NCI-H82 treated with DMSO at 0.1 percent for 48 hours (cell line): ENCODE data around the gene SKI.

Experiments used
- DNase-seq: peaks from one replicate; lab custom pipeline; 2025; ENCODE audit not compliant: unreplicated experiment; lab: John Stamatoyannopoulos, UW

SKI gene

GRCh38 chr1:2304921-2305681, 77.0 kb downstream of the SKI start:
- DNase-seq: no peak

- DNase-seq: no peak
Observed at GRCh38 chr1:2306151-2306978, 78.2 kb downstream of the SKI start.

GRCh38 chr1:2307064-2307605, 79.0 kb downstream of the SKI start:
- DNase-seq: no peak

- no peak for DNase-seq
Observed at GRCh38 chr1:2307972-2308371, 79.9 kb downstream of the SKI start.

- DNase-seq: no peak
Observed at GRCh38 chr1:2308844-2309243, 80.7 kb downstream of the SKI start.

GRCh38 chr1:2310332-2311183, 82.4 kb downstream of the SKI start:
- no peak for DNase-seq

- peak; percentile 17 for DNase-seq
Observed at GRCh38 chr1:2311184-2312032, 83.3 kb downstream of the SKI start.

GRCh38 chr1:2312160-2312514, 84.0 kb downstream of the SKI start:
- DNase-seq: no peak

- DNase-seq: no peak
Observed at GRCh38 chr1:2312515-2313301, 84.6 kb downstream of the SKI start.

- DNase-seq: no peak
Observed at GRCh38 chr1:2313651-2314261, 85.6 kb downstream of the SKI start.

- peak; percentile 23 for DNase-seq
Observed at GRCh38 chr1:2314273-2314802, 86.2 kb downstream of the SKI start.

GRCh38 chr1:2314803-2315673, 86.9 kb downstream of the SKI start:
- peak; percentile 12 for DNase-seq

GRCh38 chr1:2315674-2316450, 87.7 kb downstream of the SKI start:
- DNase-seq: no peak

GRCh38 chr1:2316451-2316961, 88.4 kb downstream of the SKI start:
- no peak for DNase-seq

- DNase-seq: no peak
Observed at GRCh38 chr1:2317230-2318065, 89.3 kb downstream of the SKI start.
